Mesenchymal stem cell (in vitro differentiated cells and primary cell): Measurements from ENCODE around the gene CELA1.

ENCODE experiments used
- DNase-seq: peaks from one replicate; pipeline ENCODE4 v3.0.0-alpha.2; 2013
- H2AFZ ChIP-seq: one replicate; pipeline ENCODE4 v1.6.1; 2013; ENCODE audit warnings: low read depth, mild to moderate bottlenecking, control low read depth, inconsistent platforms, low read length, moderate library complexity
- H2AK5ac ChIP-seq: 2 replicates; pipeline ENCODE4 v1.6.1; 2013; ENCODE audit warnings: low read length, moderate library complexity, mild to moderate bottlenecking, inconsistent platforms; ENCODE audit not compliant: severe bottlenecking
- H2BK120ac ChIP-seq: one replicate; pipeline ENCODE4 v1.6.1; 2013; ENCODE audit warnings: low read depth, mild to moderate bottlenecking, inconsistent platforms, low read length, moderate library complexity
- H2BK12ac ChIP-seq, 2 experiments: one replicate each; pipeline ENCODE4 v1.6.1; 2013; ENCODE audit warnings: inconsistent platforms in 2 of 2, low read length in 2 of 2, mild to moderate bottlenecking in 2 of 2, moderate library complexity in 2 of 2, control low read depth in 1 of 2
- H2BK15ac ChIP-seq: one replicate; pipeline ENCODE4 v1.6.1; 2013; ENCODE audit warnings: mild to moderate bottlenecking, low read depth, inconsistent platforms; ENCODE audit not compliant: poor library complexity, severe bottlenecking
- H2BK5ac ChIP-seq: 2 replicates; pipeline ENCODE4 v1.6.1; 2013; ENCODE audit warnings: low read depth, mild to moderate bottlenecking, low read length, control low read depth, inconsistent platforms; ENCODE audit not compliant: poor library complexity, severe bottlenecking
- H3K14ac ChIP-seq, 2 experiments: one replicate each; pipeline ENCODE4 v1.6.1; 2013; ENCODE audit warnings: inconsistent platforms in 2 of 2, low read length in 2 of 2, control low read depth in 1 of 2, mild to moderate bottlenecking in 1 of 2, moderate library complexity in 1 of 2
- H3K18ac ChIP-seq, 2 experiments: one replicate each; pipeline ENCODE4 v1.6.1; 2013; ENCODE audit warnings: inconsistent platforms in 2 of 2, low read length in 2 of 2, control low read depth in 1 of 2, low read depth in 1 of 2, mild to moderate bottlenecking in 1 of 2
- H3K23ac ChIP-seq, 2 experiments: one replicate each; pipeline ENCODE4 v1.6.1; 2013; ENCODE audit warnings: inconsistent platforms in 2 of 2, low read length in 2 of 2, mild to moderate bottlenecking in 2 of 2, moderate library complexity in 2 of 2, control low read depth in 1 of 2
- H3K27ac ChIP-seq: 2 replicates; pipeline ENCODE4 v1.5.1; 2013; ENCODE audit warnings: mild to moderate bottlenecking, moderate library complexity, low read length, control low read depth, inconsistent platforms; ENCODE audit not compliant: poor library complexity, severe bottlenecking
- H3K27me3 ChIP-seq, 2 experiments: 2 replicates each; pipeline versions ENCODE4 v1.6.1 to v1.7.0; 2013; ENCODE audit warnings: low read length in 2 of 2, mild to moderate bottlenecking in 2 of 2, moderate library complexity in 2 of 2, control low read depth in 1 of 2, inconsistent platforms in 1 of 2; ENCODE audit not compliant: control insufficient read depth in 1 of 2, insufficient read depth in 1 of 2
- H3K36me3 ChIP-seq, 2 experiments: 2 replicates each; pipeline versions ENCODE4 v1.6.1 to v1.7.0; 2013; ENCODE audit warnings: low read length in 2 of 2, control low read depth in 1 of 2, inconsistent platforms in 1 of 2, low read depth in 1 of 2, mild to moderate bottlenecking in 1 of 2; ENCODE audit not compliant: insufficient read depth in 2 of 2, control insufficient read depth in 1 of 2
- H3K4ac ChIP-seq, 2 experiments: one replicate each; pipeline ENCODE4 v1.6.1; 2013; ENCODE audit warnings: inconsistent platforms in 2 of 2, low read length in 2 of 2, mild to moderate bottlenecking in 2 of 2, moderate library complexity in 2 of 2, control low read depth in 1 of 2, low read depth in 1 of 2
- H3K4me1 ChIP-seq: 2 replicates; pipeline ENCODE4 v1.6.1; 2013; ENCODE audit warnings: low read depth, low read length, control low read depth; ENCODE audit not compliant: control insufficient read depth, insufficient read depth
- H3K4me2 ChIP-seq: 2 replicates; pipeline ENCODE4 v1.6.1; 2013; ENCODE audit warnings: low read length, mild to moderate bottlenecking, inconsistent platforms; ENCODE audit not compliant: poor library complexity, severe bottlenecking
- H3K4me3 ChIP-seq, 2 experiments: 2 replicates each; pipeline versions ENCODE4 v1.5.1 to v1.7.0; 2013; ENCODE audit warnings: low read length in 2 of 2, mild to moderate bottlenecking in 2 of 2, control low read depth in 1 of 2, low read depth in 1 of 2; ENCODE audit not compliant: insufficient read depth in 1 of 2
- H3K79me1 ChIP-seq: replicated peaks from 2 replicates; pipeline ENCODE4 v1.6.1; 2013; ENCODE audit warnings: mild to moderate bottlenecking, control low read depth, low read length, inconsistent platforms; ENCODE audit not compliant: poor library complexity, severe bottlenecking
- H3K9ac ChIP-seq: 2 replicates; pipeline ENCODE4 v1.7.0; 2013; ENCODE audit warnings: mild to moderate bottlenecking, low read length, moderate library complexity
- H3K9me3 ChIP-seq: 2 replicates; pipeline ENCODE4 v1.7.0; 2013; ENCODE audit warnings: mild to moderate bottlenecking, low read length; ENCODE audit not compliant: control insufficient read depth
- H4K8ac ChIP-seq: one replicate; pipeline ENCODE4 v1.6.1; 2013; ENCODE audit warnings: inconsistent platforms, mild to moderate bottlenecking, low read length, moderate library complexity
- H4K91ac ChIP-seq: one replicate; pipeline ENCODE4 v1.6.1; 2013; ENCODE audit warnings: mild to moderate bottlenecking, low read length, inconsistent platforms
- WGBS: methylation state at CpG from one replicate; pipeline ENCODE4 v1.1.7; 2013; ENCODE audit warnings: mixed read lengths; 5-methylcytosine and 5-hydroxymethylcytosine counted together

Gene CELA1

GRCh38 chr12:51359851-51360250, 13.4 kb upstream of the CELA1 start:
- H3K27me3 ChIP-seq: peaks cover 0 to 12% of the 10 kb centered on the region in 2 experiments
- no peak overlapping the region for H2BK120ac ChIP-seq
- H3K9me3 ChIP-seq: no peaks in the 10 kb centered on the region
- H3K18ac ChIP-seq: no peak overlapping the region
- H3K14ac ChIP-seq: no peak overlapping the region
- H2AK5ac ChIP-seq: no peak overlapping the region
- no peak for DNase-seq
- no peaks in the 10 kb centered on the region for H3K36me3 ChIP-seq
- H3K79me1 ChIP-seq: no peaks in the 10 kb centered on the region
- H3K4me2 ChIP-seq: no peak overlapping the region
- H3K23ac ChIP-seq: no peak overlapping the region
- H4K8ac ChIP-seq: no peak overlapping the region
- no peak overlapping the region for H2AFZ ChIP-seq
- H3K9ac ChIP-seq: no peak overlapping the region
- 100% methylated on average over 4 of the region's 4 CpGs for whole genome bisulfite sequencing
- H3K4me3 ChIP-seq: no peak overlapping the region
- H2BK12ac ChIP-seq: no peak overlapping the region
- no peak overlapping the region for H3K4ac ChIP-seq
- no peak overlapping the region for H3K27ac ChIP-seq
- H4K91ac ChIP-seq: no peak overlapping the region
- no peak overlapping the region for H2BK5ac ChIP-seq
- no peaks in the 10 kb centered on the region for H3K4me1 ChIP-seq
- H2BK15ac ChIP-seq: no peak overlapping the region

GRCh38 chr12:51358496-51358895, 12.0 kb upstream of the CELA1 start:
- Histone ChIP-seq H3K27me3 (peaks cover 0 to 16% of the 10 kb centered on the region in 2 experiments), H3K23ac (no peak overlapping the region), H2BK5ac (no peak overlapping the region), H3K4me1 (no peaks in the 10 kb centered on the region), H3K9me3 (no peaks in the 10 kb centered on the region), H3K4ac (no peak overlapping the region), H2BK15ac (no peak overlapping the region), H3K4me3 (no peak overlapping the region), H3K9ac (no peak overlapping the region), H3K27ac (no peak overlapping the region), H2AFZ (no peak overlapping the region), H3K14ac (no peak overlapping the region), H2AK5ac (no peak overlapping the region), H3K4me2 (no peak overlapping the region), H3K36me3 (no peaks in the 10 kb centered on the region), H2BK120ac (no peak overlapping the region), H4K8ac (no peak overlapping the region), H2BK12ac (no peak overlapping the region), H3K18ac (no peak overlapping the region), H4K91ac (no peak overlapping the region), H3K79me1 (no peaks in the 10 kb centered on the region)
- 97% methylated on average over 8 of the region's 8 CpGs for WGBS
- DNase-seq: no peak

- H2BK12ac ChIP-seq: no peak overlapping the region
- H2AFZ ChIP-seq: no peak overlapping the region
- H3K9me3 ChIP-seq: no peaks in the 10 kb centered on the region
- no peak overlapping the region for H3K27ac ChIP-seq
- H3K36me3 ChIP-seq: no peaks in the 10 kb centered on the region
- no peak overlapping the region for H2BK5ac ChIP-seq
- no peak overlapping the region for H3K4me3 ChIP-seq
- no peak overlapping the region for H4K8ac ChIP-seq
- H3K4me2 ChIP-seq: no peak overlapping the region
- no peak overlapping the region for H2BK15ac ChIP-seq
- no peak overlapping the region for H3K18ac ChIP-seq
- H3K9ac ChIP-seq: no peak overlapping the region
- H3K4ac ChIP-seq: no peak overlapping the region
- no peak for DNase-seq
- no peak overlapping the region for H4K91ac ChIP-seq
- H3K4me1 ChIP-seq: no peaks in the 10 kb centered on the region
- no peaks in the 10 kb centered on the region for H3K79me1 ChIP-seq
- WGBS: 95% methylated on average over 10 of the region's 10 CpGs
- peaks cover 0 to 16% of the 10 kb centered on the region in 2 experiments for H3K27me3 ChIP-seq
- H2BK120ac ChIP-seq: no peak overlapping the region
- H2AK5ac ChIP-seq: no peak overlapping the region
- H3K14ac ChIP-seq: no peak overlapping the region
- H3K23ac ChIP-seq: no peak overlapping the region
Measured at GRCh38 chr12:51357374-51358047, 11.0 kb upstream of the CELA1 start.

DNA sequence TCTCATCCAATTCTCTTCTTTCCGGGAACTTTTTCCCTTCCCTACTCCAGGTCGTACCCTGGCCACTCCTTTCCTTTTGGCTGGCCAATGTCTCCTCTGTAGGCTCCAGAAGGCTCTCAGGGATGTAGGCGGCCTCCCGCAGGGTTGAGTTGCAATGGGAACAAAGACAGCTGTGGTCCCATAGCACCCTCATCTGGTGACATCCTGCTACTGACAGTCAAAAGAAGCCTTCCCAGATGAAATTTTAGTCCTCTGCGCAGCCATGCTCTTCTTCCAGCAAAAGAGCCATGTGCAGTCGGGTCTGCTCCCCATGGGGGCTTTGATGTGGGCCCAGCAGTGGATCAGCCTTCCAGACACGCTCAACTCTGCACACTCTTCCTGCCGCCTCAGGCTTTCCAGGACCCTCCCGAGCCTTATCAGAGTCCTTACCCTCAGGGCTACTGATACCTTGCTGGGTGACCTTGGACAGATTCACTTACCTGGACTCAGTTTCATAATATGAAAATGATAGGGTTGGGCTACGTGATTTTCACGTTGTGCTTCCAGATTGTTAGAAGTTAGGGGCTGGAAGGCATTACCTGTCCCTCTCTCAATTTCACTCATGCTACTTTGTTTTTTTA, 5.5 kb upstream of the CELA1 start:
- H2BK12ac ChIP-seq: no peak overlapping the region
- H2BK120ac ChIP-seq: no peak overlapping the region
- H3K9me3 ChIP-seq: no peaks in the 10 kb centered on the region
- H3K79me1 ChIP-seq: no peaks in the 10 kb centered on the region
- WGBS: 48% methylated on average over 9 of the region's 11 CpGs
- H3K4me1 ChIP-seq: no peaks in the 10 kb centered on the region
- H3K4me2 ChIP-seq: no peak overlapping the region
- no peak overlapping the region for H4K91ac ChIP-seq
- DNase-seq: peak; percentile 55
- H3K4me3 ChIP-seq: no peak overlapping the region
- no peaks in the 10 kb centered on the region for H3K36me3 ChIP-seq
- no peak overlapping the region for H3K9ac ChIP-seq
- H3K27me3 ChIP-seq: peaks cover 0 to 9% of the 10 kb centered on the region in 2 experiments
- H2BK15ac ChIP-seq: no peak overlapping the region
- no peak overlapping the region for H3K4ac ChIP-seq
- no peak overlapping the region for H4K8ac ChIP-seq
- no peak overlapping the region for H2BK5ac ChIP-seq
- H3K18ac ChIP-seq: no peak overlapping the region
- no peak overlapping the region for H2AK5ac ChIP-seq
- no peak overlapping the region for H3K27ac ChIP-seq
- H3K14ac ChIP-seq: no peak overlapping the region
- no peak overlapping the region for H3K23ac ChIP-seq
- no peak overlapping the region for H2AFZ ChIP-seq
